Osteoblast (primary cell): ENCODE measurements around the gene CMIP. TPM values are rescaled to one million over a fixed set of nuclear protein-coding genes. Genes with fewer than 3 reads are reported as not detected.
A peak's percentile ranks its signal among the peaks of the same experiment; 100 is the strongest.

ENCODE experiments used
- DNase-seq: peaks from one replicate; pipeline ENCODE4 v3.0.0; 2011; ENCODE audit warnings: low spot score, mixed read lengths; ENCODE audit not compliant: insufficient read length; ENCODE audit errors: missing footprints
- H2AFZ ChIP-seq: 2 replicates; pipeline ENCODE4 v1.6.0; 2011; ENCODE audit warnings: mild to moderate bottlenecking, low read length
- H3K27ac ChIP-seq: 2 replicates; pipeline ENCODE4 v1.5.1; 2011; ENCODE audit warnings: mild to moderate bottlenecking, low read depth, low read length, moderate library complexity
- H3K27me3 ChIP-seq: 2 replicates; pipeline ENCODE4 v1.6.0; 2012; ENCODE audit warnings: mild to moderate bottlenecking, control low read depth, inconsistent platforms, low read length, moderate library complexity; ENCODE audit not compliant: insufficient read depth
- H3K36me3 ChIP-seq: 2 replicates; pipeline ENCODE4 v1.5.1; 2011; ENCODE audit warnings: mild to moderate bottlenecking, low read length, control low read depth, moderate library complexity; ENCODE audit not compliant: insufficient read depth
- H3K4me1 ChIP-seq: 2 replicates; pipeline ENCODE4 v1.5.1; 2011; ENCODE audit warnings: mild to moderate bottlenecking, low read length, control low read depth, moderate library complexity; ENCODE audit not compliant: insufficient read depth
- H3K4me2 ChIP-seq: 2 replicates; pipeline ENCODE4 v1.6.0; 2011; ENCODE audit warnings: mild to moderate bottlenecking, low read length; ENCODE audit not compliant: insufficient read depth
- H3K4me3 ChIP-seq: fragments of 200-600 bp; sonication (generic); 3 replicates; pipeline ENCODE4 v1.5.1; 2012; ENCODE audit warnings: mild to moderate bottlenecking, low read length, inconsistent platforms; ENCODE audit not compliant: insufficient read depth
- H3K79me2 ChIP-seq: 2 replicates; pipeline ENCODE4 v1.6.0; 2012; ENCODE audit warnings: mild to moderate bottlenecking, low read length, control low read depth, inconsistent platforms; ENCODE audit not compliant: insufficient read depth
- H3K9me3 ChIP-seq: 2 replicates; pipeline ENCODE4 v1.5.1; 2011; ENCODE audit warnings: low read depth, low read length, control low read depth
- H4K20me1 ChIP-seq: 2 replicates; pipeline ENCODE4 v1.6.0; 2012; ENCODE audit warnings: mild to moderate bottlenecking, low read length, control low read depth; ENCODE audit not compliant: insufficient read depth
- CTCF ChIP-seq: IDR thresholded peaks from 2 replicates; pipeline ENCODE4 v1.5.1; 2011; ENCODE audit warnings: mild to moderate bottlenecking, low read depth, low read length, moderate library complexity; ENCODE audit errors: extremely low read depth
- total RNA-seq: library from RNA; depleted of rRNA; stranded (reverse); fragments of >200 nt; gene quantifications from 2 replicates; pipeline ENCODE4 v1.2.3, GENCODE V29; 2012

The CMIP gene
- total RNA-seq, 1 donor, result 8.3 TPM

GRCh38 chr16:81645925-81646324, 201.3 kb downstream of the CMIP start:
- H3K9me3 ChIP-seq, result no peaks in the 10 kb centered on the region
- H3K4me2 ChIP-seq, result peak overlapping the region; percentile 24
- H3K36me3 ChIP-seq, result no peaks in the 10 kb centered on the region
- peak overlapping the region; percentile 54 for H3K27ac ChIP-seq
- H3K4me1 ChIP-seq, result peaks cover 26% of the 10 kb centered on the region
- H3K4me3 ChIP-seq, result no peak overlapping the region
- no peak overlapping the region for H2AFZ ChIP-seq
- no peak for TF ChIP-seq CTCF
- DNase-seq, result no peak
- H3K79me2 ChIP-seq, result peaks cover 15% of the 10 kb centered on the region
- H4K20me1 ChIP-seq, result peaks cover 56% of the 10 kb centered on the region
- H3K27me3 ChIP-seq, result no peaks in the 10 kb centered on the region

- peaks cover 15% of the 10 kb centered on the region for H3K79me2 ChIP-seq
- H3K4me3 ChIP-seq, result no peak overlapping the region
- TF ChIP-seq CTCF, result no peak
Observed at GRCh38 chr16:81646561-81646960, 202.0 kb downstream of the CMIP start.

GRCh38 chr16:81647527-81647926, 202.9 kb downstream of the CMIP start:
- Histone ChIP-seq H3K4me3 (no peak overlapping the region), H2AFZ (no peak overlapping the region), H3K79me2 (peaks cover 12% of the 10 kb centered on the region), H3K4me1 (peaks cover 26% of the 10 kb centered on the region), H3K9me3 (no peaks in the 10 kb centered on the region), H3K27ac (peak overlapping the region; percentile 39), H3K27me3 (no peaks in the 10 kb centered on the region), H4K20me1 (peaks cover 46% of the 10 kb centered on the region), H3K36me3 (peaks cover 3% of the 10 kb centered on the region), H3K4me2 (no peak overlapping the region)
- TF ChIP-seq CTCF, result no peak
- DNase-seq, result peak; percentile 99

More at GRCh38 chr16:81646561-81646960, 202.0 kb downstream of the CMIP start:
- Histone ChIP-seq H3K9me3 (no peaks in the 10 kb centered on the region), H3K4me2 (no peak overlapping the region), H3K36me3 (no peaks in the 10 kb centered on the region), H2AFZ (no peak overlapping the region), H3K4me1 (peaks cover 26% of the 10 kb centered on the region), H3K27me3 (no peaks in the 10 kb centered on the region), H3K27ac (peak overlapping the region; percentile 32), H4K20me1 (peaks cover 50% of the 10 kb centered on the region)
- DNase-seq, result no peak

- Histone ChIP-seq H4K20me1 (peaks cover 39% of the 10 kb centered on the region), H3K79me2 (peaks cover 12% of the 10 kb centered on the region), H3K4me2 (no peak overlapping the region), H2AFZ (no peak overlapping the region), H3K36me3 (peaks cover 4% of the 10 kb centered on the region), H3K4me1 (peaks cover 26% of the 10 kb centered on the region), H3K9me3 (no peaks in the 10 kb centered on the region), H3K27ac (no peak overlapping the region), H3K27me3 (no peaks in the 10 kb centered on the region), H3K4me3 (no peak overlapping the region)
- no peak for TF ChIP-seq CTCF
- DNase-seq, result no peak
Observed at GRCh38 chr16:81649561-81650184, 205.1 kb downstream of the CMIP start.
